T-helper 1 cell treated with Interleukin-12 subunit alpha and Interleukin-12 subunit beta and Interleukin-4 antibody, amounts not matched to agents 30 μg/mL and 1 μg/mL, for 36 hours (primary cell): ENCODE measurements around the gene ZNF423.
"Not testable (repeated sequence)": the region's sequence is repeated elsewhere in the genome, so short reads cannot be mapped to it uniquely, and the experiment has no call there.

Source experiments
- H3K27ac Mint-ChIP-seq: one replicate; pipeline ENCODE4 v1.8.0; 2021; ENCODE audit warnings: mild to moderate bottlenecking, mixed read lengths
- H3K27me3 Mint-ChIP-seq: one replicate; pipeline ENCODE4 v1.8.0; 2021; ENCODE audit warnings: low read depth, mixed read lengths
- H3K36me3 Mint-ChIP-seq: one replicate; pipeline ENCODE4 v1.8.0; 2021; ENCODE audit warnings: low read depth, mixed read lengths
- H3K4me1 Mint-ChIP-seq: one replicate; pipeline ENCODE4 v1.8.0; 2021; ENCODE audit warnings: low read depth, mixed read lengths
- H3K4me3 Mint-ChIP-seq: one replicate; pipeline ENCODE4 v1.8.0; 2021; ENCODE audit warnings: mild to moderate bottlenecking, moderate library complexity, mixed read lengths
- H3K9me3 Mint-ChIP-seq: one replicate; pipeline ENCODE4 v1.8.0; 2021; ENCODE audit warnings: mixed read lengths

The ZNF423 gene

DNA sequence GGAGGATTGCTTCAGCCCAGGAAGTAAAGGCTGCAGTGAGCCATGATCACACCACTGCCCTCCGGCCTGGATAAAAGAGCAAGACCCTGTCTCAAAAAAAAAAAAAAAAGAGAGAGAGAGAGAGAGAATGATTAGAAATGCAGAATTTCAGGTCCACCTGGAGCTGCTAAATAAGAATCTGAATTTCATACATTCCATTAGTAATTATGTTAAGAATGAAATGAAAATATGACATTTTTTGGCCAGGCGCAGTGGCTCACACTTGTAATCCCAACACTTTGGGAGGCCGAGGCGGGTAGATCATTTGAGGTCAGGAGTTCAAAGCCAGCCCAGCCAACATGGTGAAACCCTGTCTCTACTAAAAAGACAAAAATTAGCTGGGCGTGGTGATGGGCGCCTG, 178.3 kb downstream of the ZNF423 start:
- not testable (repeated sequence) for H3K27ac Mint-ChIP-seq, H3K27me3 Mint-ChIP-seq, H3K9me3 Mint-ChIP-seq, H3K4me1 Mint-ChIP-seq, H3K36me3 Mint-ChIP-seq, H3K4me3 Mint-ChIP-seq

DNA sequence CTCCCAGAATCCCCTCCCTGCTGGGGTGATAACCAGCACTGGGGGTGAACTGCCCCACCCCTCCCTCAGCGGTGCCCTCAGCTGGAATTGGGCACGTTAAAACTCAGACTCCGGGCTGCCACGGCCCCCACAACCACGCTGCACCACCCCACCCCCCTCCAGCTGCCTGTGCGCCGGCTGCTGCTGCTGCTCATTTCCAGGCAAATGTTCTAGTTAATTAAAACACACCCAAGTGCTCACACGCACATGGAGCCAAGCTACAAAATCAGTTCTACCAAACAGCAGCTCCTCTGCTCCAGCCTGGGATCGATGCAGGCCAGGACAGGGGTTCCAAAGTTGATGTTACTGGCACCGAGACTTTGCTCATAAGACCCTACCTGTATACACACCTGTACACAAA, 180.5 kb downstream of the ZNF423 start:
- no peak overlapping the region for H3K4me3 Mint-ChIP-seq
- H3K4me1 Mint-ChIP-seq: no peaks in the 10 kb centered on the region
- H3K27ac Mint-ChIP-seq: no peak overlapping the region
- no peaks in the 10 kb centered on the region for H3K36me3 Mint-ChIP-seq
- H3K9me3 Mint-ChIP-seq: no peaks in the 10 kb centered on the region
- H3K27me3 Mint-ChIP-seq: no peaks in the 10 kb centered on the region

DNA sequence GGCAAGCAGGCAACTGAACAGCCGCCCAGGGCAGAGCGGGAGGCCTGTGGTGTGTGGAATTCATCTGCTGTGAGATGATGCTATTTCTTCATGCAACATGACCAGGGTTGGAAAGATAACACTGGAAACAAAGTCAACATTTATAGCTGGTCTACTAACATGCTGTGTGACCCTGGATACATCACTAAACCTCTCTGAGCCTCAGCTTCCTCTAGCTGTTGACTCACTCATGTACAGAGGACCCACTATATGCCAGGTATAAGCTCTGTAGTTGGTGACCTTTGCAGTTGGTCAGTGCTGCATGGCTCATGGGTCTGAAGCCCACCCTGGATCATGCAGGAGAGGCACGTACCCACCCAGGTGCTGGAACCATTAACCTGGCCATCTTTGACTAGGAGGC, 180.9 kb downstream of the ZNF423 start:
- no peak overlapping the region for H3K4me3 Mint-ChIP-seq
- no peaks in the 10 kb centered on the region for H3K27me3 Mint-ChIP-seq
- H3K36me3 Mint-ChIP-seq: no peaks in the 10 kb centered on the region
- H3K9me3 Mint-ChIP-seq: no peaks in the 10 kb centered on the region
- no peaks in the 10 kb centered on the region for H3K4me1 Mint-ChIP-seq
- no peak overlapping the region for H3K27ac Mint-ChIP-seq

DNA sequence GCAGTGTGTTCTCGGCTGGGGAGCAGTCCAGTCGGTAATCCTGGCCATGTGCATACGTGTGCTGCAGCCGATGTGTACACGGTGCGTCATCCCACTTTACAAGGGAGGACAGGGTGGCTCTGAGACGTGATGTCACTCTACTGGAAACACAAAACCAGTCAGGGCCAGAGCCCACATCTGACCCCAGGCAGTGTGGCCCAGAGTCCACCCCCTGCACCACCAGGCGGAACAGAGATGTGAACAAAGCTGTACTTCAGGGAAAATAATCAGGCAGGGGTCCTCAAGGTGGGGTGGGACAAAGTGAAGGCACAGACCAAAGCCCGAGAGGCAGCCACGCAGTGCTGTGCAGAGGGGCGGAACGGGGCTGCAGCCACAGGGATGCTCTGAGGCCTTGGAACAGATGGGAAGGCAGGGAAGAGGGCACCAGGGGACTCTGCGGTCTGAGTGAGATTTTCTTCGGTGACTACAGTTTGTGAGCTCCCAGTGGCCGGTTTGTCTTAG, 181.5 kb downstream of the ZNF423 start:
- Mint-ChIP-seq H3K4me3 (no peak overlapping the region), H3K27me3 (no peaks in the 10 kb centered on the region), H3K4me1 (no peaks in the 10 kb centered on the region), H3K27ac (no peak overlapping the region), H3K9me3 (no peaks in the 10 kb centered on the region), H3K36me3 (no peaks in the 10 kb centered on the region)

DNA sequence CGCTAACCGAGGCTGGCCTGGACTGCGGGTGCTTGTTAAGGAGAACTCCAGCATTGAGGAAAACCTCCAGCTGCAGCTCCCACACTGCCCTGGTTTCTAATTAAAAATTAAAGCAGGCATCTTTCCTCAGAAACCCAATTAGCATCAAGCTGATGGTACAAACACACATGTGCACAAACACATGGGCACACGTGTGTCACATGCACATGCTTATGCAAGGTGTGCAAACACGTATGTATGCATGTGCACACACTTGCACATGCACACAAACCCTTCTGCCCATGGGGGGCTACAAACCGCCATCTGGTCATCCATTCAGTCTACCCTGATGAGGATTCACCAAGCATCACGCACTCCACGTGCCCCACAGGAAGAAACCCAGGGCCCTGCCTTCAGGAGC, 182.5 kb downstream of the ZNF423 start:
- no peak overlapping the region for H3K4me3 Mint-ChIP-seq

DNA sequence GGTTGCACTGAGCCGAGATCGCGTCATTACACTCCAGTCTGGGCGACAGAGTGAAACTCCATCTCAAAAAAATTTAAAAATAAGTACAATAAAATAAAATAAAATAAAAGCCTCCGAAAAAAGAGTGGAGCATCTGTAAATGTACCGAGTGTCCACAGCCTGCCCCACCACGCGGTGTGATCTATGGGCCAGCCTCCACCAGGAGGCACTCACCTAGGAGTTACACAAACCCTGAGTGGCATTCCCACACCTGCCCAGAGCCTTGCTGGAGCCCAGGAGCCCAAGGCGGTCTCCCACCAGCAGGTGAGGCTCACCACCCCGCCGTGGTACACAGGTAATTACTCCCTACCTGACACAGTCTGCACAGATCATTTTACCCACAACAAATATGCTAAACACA, 183.2 kb downstream of the ZNF423 start:
- Mint-ChIP-seq H3K4me1 (no peaks in the 10 kb centered on the region), H3K4me3 (no peak overlapping the region), H3K27me3 (no peaks in the 10 kb centered on the region), H3K27ac (no peak overlapping the region), H3K36me3 (no peaks in the 10 kb centered on the region), H3K9me3 (no peaks in the 10 kb centered on the region)

More for the DNA sequence above, 182.5 kb downstream of the ZNF423 start:
- Mint-ChIP-seq H3K9me3 (no peaks in the 10 kb centered on the region), H3K36me3 (no peaks in the 10 kb centered on the region), H3K4me1 (no peaks in the 10 kb centered on the region), H3K27me3 (no peaks in the 10 kb centered on the region), H3K27ac (no peak overlapping the region)

DNA sequence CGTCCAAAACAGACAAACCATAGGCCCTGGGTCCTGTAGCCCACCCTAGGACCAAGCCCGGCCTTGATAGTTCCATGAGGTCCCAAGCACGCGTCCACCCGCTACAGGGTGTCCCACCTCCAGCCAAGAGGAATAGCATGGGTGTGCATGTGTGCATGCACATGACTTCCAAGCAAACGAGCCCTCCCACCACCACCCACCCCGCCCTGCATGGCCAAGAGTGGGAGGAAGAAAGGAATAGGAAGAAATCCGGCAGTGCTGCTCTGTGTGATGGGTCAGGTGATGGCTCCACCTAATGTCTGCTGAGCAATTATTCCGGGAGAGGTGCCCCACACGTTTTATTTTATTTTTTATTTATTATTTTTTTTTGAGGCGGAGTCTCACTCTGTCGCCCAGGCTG, 184.6 kb downstream of the ZNF423 start:
- Mint-ChIP-seq H3K9me3 (no peaks in the 10 kb centered on the region), H3K4me3 (no peak overlapping the region), H3K27ac (no peak overlapping the region), H3K36me3 (no peaks in the 10 kb centered on the region), H3K4me1 (no peaks in the 10 kb centered on the region), H3K27me3 (no peaks in the 10 kb centered on the region)

DNA sequence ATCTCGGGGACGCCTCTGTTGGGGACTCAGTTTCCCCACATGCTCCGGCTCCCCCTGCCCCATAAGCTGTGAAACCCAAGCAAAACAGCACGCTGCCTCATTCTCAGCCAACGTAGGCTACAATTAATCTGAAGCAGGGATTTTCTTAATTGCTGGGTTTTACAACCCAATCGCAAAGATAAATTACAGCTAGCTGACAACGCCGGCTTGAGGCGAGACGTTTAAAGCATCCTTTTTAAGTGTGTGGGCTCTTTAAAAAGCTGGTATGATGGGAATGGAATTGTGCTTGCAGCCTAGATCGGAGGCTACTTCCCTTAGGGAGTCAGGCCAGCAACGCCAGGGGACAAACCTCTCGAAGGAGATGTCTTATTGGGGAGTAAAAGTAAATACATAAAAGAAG, 185.3 kb downstream of the ZNF423 start:
- no peaks in the 10 kb centered on the region for H3K36me3 Mint-ChIP-seq
- no peak overlapping the region for H3K4me3 Mint-ChIP-seq
- H3K4me1 Mint-ChIP-seq: no peaks in the 10 kb centered on the region
- H3K27me3 Mint-ChIP-seq: no peaks in the 10 kb centered on the region
- no peak overlapping the region for H3K27ac Mint-ChIP-seq
- no peaks in the 10 kb centered on the region for H3K9me3 Mint-ChIP-seq

DNA sequence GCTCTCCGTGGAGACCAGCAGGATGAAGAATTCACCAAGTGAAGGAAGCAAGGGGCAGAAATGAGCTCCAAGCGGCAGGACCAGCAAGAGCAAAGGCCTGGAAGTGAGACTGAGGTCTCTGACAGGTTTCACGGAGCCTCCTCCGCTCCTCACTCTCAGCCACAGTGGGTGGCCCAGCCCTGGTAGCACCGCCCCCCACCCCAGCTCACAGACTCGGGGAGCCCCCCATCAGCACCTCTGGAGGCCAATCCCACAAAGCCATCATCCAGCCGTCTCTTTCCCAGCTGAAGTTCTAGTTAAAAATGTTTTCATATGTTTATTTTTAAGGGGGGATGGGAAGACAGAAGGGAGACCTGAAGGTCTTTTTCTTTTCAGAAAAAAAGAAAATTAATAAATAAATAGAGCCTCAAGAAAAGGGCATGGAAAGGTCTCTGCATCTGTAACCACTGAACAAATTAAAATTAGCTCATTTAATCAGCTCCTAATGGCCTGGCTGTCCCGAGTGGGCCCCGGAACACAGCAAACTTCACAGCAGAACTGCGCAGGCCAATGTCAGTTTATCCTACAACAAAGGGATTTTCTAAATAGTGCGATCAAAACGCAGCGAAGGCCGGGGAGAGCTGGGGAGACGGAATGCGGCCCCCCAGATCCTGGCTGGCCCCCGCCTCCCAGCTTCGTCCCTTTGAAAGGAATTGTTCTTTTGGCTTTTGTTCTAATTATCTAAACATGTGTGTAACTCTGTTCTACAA, 190.3 kb downstream of the ZNF423 start:
- H3K9me3 Mint-ChIP-seq: no peaks in the 10 kb centered on the region
- no peak overlapping the region for H3K4me3 Mint-ChIP-seq
- H3K27ac Mint-ChIP-seq: no peak overlapping the region
- H3K36me3 Mint-ChIP-seq: no peaks in the 10 kb centered on the region
- no peaks in the 10 kb centered on the region for H3K27me3 Mint-ChIP-seq
- H3K4me1 Mint-ChIP-seq: no peaks in the 10 kb centered on the region

DNA sequence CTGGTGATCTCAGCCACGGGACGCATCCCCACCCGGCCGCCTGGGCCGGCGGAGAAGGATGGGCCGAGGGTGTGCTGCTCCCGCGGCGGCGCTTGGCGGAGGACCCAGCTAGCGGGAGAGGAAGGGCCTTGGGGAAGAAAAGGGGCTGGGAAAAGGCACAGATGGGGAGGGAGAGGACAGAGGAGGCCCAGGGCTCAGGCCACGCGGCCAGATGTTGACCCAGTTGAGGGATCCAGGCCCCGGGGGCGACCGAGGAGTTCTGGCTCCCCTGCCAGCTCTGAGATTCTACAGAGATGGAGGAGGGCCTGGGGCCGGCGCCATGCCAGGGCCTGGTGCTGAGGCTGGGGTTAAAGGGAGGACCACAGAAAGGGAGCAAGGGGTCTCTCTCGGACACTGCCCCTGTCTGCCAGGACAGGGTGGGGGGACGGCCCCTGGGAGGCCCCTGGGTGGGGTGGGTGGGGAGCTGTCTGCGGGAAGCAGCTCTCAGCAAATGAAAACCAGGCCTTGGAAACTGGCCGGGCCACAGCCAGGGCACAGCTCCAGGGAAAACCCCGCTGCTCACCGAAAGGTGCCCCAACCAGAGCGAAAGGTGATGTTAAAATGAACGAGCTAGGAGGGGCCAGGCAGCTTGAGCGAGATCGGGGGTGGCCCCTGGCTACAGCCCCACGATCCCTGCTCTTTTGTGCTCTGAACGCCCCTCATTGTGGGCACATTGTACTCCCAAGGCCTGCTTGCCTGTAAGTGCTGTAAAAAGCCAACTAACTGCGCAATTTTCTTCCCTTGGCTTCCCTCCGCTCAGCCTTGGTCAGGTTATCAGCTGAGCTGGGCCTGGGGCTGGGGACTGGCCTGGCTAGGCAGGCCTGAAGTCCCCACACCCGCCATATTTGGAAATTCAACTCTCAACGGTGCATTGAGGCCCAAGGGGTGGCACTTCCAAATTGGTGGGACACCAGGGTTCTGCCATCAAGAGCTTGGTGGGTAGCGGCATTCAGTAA, 191.4 kb downstream of the ZNF423 start:
- H3K27ac Mint-ChIP-seq: no peak overlapping the region

DNA sequence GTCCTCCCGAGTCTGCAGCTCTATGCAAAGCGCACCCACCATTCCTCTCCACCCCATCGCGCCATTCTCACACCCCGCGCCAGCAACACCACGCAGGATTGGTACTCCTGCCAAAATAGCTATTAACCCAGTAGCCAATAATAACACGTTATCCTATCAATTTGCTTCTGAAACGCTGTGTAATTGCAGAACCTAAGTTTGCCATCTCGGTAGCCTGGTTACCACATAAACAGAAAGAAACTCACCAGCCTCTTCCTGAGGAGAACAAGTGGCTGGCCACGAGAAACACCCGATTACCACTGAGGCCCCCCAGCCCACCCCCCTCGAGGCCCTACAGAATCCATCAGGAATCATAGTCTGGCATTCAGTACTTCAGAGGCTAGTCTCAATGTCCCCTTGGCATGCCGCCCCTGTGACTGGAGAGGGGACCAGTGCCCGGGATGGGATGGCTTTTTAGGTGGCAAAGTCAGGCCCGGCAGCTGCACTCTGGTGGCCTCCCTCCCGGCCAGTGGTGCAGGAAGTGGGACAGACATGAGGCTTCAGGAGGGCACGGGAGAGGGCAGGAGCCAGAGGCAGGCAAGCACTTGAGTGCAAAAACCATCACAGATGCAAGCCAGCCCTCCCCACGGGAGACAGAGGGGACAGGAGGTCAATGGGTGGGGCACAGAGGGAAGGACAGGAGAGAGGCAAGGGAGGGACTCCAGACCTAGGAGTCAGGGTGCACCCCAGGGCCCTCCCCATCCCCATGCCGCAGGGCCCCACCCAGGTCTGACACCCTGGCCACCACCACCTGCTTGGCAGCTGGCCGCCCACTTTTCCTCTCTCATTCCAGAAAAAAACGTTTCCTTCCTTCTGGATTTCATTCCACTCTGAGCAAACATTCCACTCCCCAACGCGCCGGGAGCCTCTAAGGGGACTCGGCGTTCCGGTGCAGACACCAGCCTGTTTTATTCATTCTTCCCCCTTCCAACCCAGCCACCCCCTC, 192.5 kb downstream of the ZNF423 start:
- Mint-ChIP-seq H3K4me3 (no peak overlapping the region), H3K27ac (no peak overlapping the region), H3K27me3 (no peaks in the 10 kb centered on the region), H3K36me3 (no peaks in the 10 kb centered on the region), H3K4me1 (no peaks in the 10 kb centered on the region), H3K9me3 (no peaks in the 10 kb centered on the region)

More for the DNA sequence above, 191.4 kb downstream of the ZNF423 start:
- Mint-ChIP-seq H3K9me3 (no peaks in the 10 kb centered on the region), H3K27me3 (no peaks in the 10 kb centered on the region), H3K4me1 (no peaks in the 10 kb centered on the region), H3K36me3 (no peaks in the 10 kb centered on the region), H3K4me3 (no peak overlapping the region)

DNA sequence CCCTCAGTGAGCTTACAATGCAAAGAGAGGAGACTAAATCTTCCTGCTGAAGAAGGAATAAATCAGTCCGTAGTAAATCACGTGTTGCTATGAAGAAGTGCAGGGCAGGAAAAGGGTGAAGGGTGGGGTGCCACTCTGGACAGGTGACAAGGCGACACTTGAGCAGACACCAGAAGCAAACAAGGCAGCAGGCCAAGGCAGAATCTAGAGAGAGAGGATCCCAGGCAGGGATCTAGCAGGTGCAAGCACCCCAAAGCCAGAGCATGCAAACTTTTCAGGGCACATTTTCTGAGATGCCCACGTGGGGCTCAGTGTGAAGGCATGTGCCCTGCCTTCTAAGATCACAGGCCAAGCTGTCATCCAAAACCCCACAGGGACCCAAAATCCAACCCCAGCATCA, 193.3 kb downstream of the ZNF423 start:
- Mint-ChIP-seq H3K27me3 (no peaks in the 10 kb centered on the region), H3K4me1 (no peaks in the 10 kb centered on the region), H3K9me3 (no peaks in the 10 kb centered on the region), H3K36me3 (no peaks in the 10 kb centered on the region), H3K4me3 (no peak overlapping the region), H3K27ac (no peak overlapping the region)

DNA sequence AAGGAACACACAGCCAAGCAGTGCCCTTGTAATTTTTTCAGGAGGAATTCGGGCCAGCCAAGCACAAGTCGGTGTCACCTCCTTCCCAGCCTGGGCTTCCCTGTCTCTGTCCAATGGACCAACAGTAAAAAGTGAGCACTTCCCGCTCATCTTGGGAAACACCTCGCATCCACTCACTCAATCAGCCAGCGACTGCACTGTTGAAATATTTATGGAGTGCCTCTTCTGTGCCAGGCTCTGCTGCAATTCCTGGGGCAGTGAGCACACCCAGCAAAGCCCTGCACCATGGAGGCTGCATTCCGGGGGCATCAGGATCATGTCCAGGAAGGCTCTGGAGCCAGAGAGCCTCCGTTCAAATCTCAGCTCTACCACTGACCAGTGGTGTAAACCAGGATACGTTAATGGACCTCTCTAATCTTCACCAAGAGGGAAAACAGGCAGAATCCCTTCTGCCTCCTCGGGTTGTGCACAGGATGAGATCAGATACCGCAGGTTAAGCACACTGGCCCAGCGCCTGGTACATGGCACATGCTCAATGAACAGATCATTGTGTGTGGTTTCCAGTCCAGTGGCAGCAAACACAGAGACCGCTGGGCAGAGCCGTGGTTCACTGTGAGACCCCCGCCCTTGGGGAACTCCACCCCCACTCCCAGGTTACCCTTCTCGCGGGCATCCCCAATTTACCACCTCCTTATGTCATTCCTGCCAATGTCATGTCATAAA, 194.3 kb downstream of the ZNF423 start:
- no peak overlapping the region for H3K27ac Mint-ChIP-seq
- H3K4me1 Mint-ChIP-seq: no peaks in the 10 kb centered on the region
- H3K9me3 Mint-ChIP-seq: no peaks in the 10 kb centered on the region
- no peaks in the 10 kb centered on the region for H3K36me3 Mint-ChIP-seq
- no peak overlapping the region for H3K4me3 Mint-ChIP-seq
- H3K27me3 Mint-ChIP-seq: no peaks in the 10 kb centered on the region
